Right atrium auricular region (tissue), 2 donors: ENCODE data around the gene SPARC. TPM values are rescaled to one million over a fixed set of nuclear protein-coding genes. Genes with fewer than 3 reads are reported as not detected.

ENCODE experiments used
- DNase-seq: peaks from one replicate; pipeline ENCODE4 v3.0.0-alpha.2; 2019; ENCODE audit warnings: low spot score
- H3K27ac ChIP-seq, 2 donors: fragments of 200-600 bp; sonication (generic); 1 replicate in 1 of 2; 2 replicates in 1 of 2; pipeline ENCODE4 v1.5.1; 2016 to 2019
- H3K27me3 ChIP-seq, 2 donors: fragments of 200-600 bp; sonication (generic); one replicate each; pipeline versions ENCODE4 v1.5.1 to v1.6.0; 2017 to 2019
- H3K36me3 ChIP-seq: fragments of 200-600 bp; sonication (generic); one replicate; pipeline ENCODE4 v1.5.1; 2016
- H3K4me1 ChIP-seq, 2 donors: fragments of 200-600 bp; sonication (generic); one replicate each; pipeline versions ENCODE4 v1.5.1 to v1.6.0; 2017 to 2019
- H3K4me3 ChIP-seq, 2 donors: fragments of 200-600 bp; sonication (generic); 1 replicate in 1 of 2; 2 replicates in 1 of 2; pipeline ENCODE4 v1.5.1; 2017 to 2019; ENCODE audit warnings: mild to moderate bottlenecking in 1 of 2, moderate library complexity in 1 of 2
- H3K9me3 ChIP-seq, 2 donors: fragments of 200-600 bp; sonication (generic); one replicate each; pipeline ENCODE4 v1.5.1; 2019
- CTCF ChIP-seq, 2 donors: fragments of 200-600 bp; sonication (generic); IDR thresholded peaks; one replicate each; pipeline ENCODE4 v1.5.1; 2019; ENCODE audit warnings: antibody characterized with exemption in 2 of 2
- total RNA-seq, 2 donors: library from RNA; depleted of rRNA; stranded (reverse); fragments of >200 nt; gene quantifications; one replicate each; pipeline ENCODE4 v1.1.0, GENCODE V29; 2016

The SPARC gene
- total RNA-seq, 2 donors from 2014 or later, result 292 to 567 TPM

- DNase-seq, result no peak
- Histone ChIP-seq H3K4me1 (peaks cover 0 to 2% of the 10 kb centered on the region in 2 donors), H3K27me3 (no peaks in the 10 kb centered on the region), H3K27ac (no peak overlapping the region), H3K9me3 (peaks cover 0 to 3% of the 10 kb centered on the region in 2 donors), H3K36me3 (no peaks in the 10 kb centered on the region), H3K4me3 (no peak overlapping the region)
- no peak for TF ChIP-seq CTCF (IDR thresholded peaks at IDR 0.05)
Observed at GRCh38 chr5:151637676-151638075, 49.0 kb downstream of the SPARC start.

DNA sequence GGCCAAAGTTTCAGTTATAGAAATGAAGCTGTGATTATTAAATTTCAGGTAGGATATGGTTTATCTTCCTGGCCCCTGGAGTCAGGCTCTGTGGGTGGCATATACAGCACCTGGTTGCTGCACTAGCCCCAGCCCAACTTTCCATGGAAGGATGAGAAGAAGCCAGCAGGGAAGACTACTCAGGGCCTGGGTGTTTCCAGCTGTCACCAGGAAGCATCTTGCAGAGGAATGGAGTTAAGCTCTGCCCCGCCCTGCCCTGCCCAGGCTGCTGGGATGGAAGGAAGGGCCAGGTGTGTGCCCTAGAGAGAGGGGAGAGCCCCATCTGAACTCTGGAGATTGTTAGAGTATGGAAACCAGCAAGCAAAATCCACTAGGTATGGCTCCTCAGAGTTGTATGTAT, 52.8 kb downstream of the SPARC start:
- no peaks in the 10 kb centered on the region for H3K9me3 ChIP-seq
- no peak for TF ChIP-seq CTCF (IDR thresholded peaks at IDR 0.05)
- H3K4me3 ChIP-seq, result no peak overlapping the region
- no peaks in the 10 kb centered on the region for H3K36me3 ChIP-seq
- no peak overlapping the region for H3K27ac ChIP-seq
- H3K4me1 ChIP-seq, result peaks cover 0 to 12% of the 10 kb centered on the region in 2 donors
- no peak for DNase-seq
- H3K27me3 ChIP-seq, result no peaks in the 10 kb centered on the region

- Histone ChIP-seq H3K36me3 (no peaks in the 10 kb centered on the region), H3K27me3 (no peaks in the 10 kb centered on the region), H3K27ac (no peak overlapping the region), H3K9me3 (no peaks in the 10 kb centered on the region), H3K4me1 (peaks cover 0 to 21% of the 10 kb centered on the region in 2 donors), H3K4me3 (no peak overlapping the region)
- no peak for DNase-seq
- no peak for TF ChIP-seq CTCF (IDR thresholded peaks at IDR 0.05)
Observed at GRCh38 chr5:151632941-151633340, 53.8 kb downstream of the SPARC start.

GRCh38 chr5:151632524-151632923, 54.2 kb downstream of the SPARC start:
- Histone ChIP-seq H3K9me3 (no peaks in the 10 kb centered on the region), H3K36me3 (no peaks in the 10 kb centered on the region), H3K4me1 (peaks cover 0 to 26% of the 10 kb centered on the region in 2 donors), H3K27me3 (no peaks in the 10 kb centered on the region), H3K27ac (no peak overlapping the region), H3K4me3 (no peak overlapping the region)
- DNase-seq, result no peak
- no peak for TF ChIP-seq CTCF (IDR thresholded peaks at IDR 0.05)

DNA sequence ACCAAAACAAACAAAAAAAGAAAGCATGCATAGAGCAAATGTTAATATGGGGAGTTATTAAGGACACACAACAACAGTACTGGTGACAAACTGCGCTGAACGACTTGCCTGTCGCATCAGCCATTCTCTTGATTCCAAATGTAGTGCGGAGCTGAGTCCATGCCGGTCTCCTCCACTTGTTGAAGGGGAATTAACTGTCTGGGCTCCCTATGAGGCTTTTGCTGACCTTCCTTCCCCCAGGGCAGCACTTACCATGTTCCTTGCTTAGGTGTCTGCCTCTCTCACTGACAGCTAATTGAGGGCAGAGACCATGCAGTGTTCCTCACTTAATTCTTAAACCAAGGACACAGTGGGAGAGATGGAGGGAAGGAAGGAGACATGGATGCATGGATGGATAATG, 54.8 kb downstream of the SPARC start:
- Histone ChIP-seq H3K27me3 (no peaks in the 10 kb centered on the region), H3K4me3 (no peak overlapping the region), H3K27ac (no peak overlapping the region), H3K4me1 (peaks cover 0 to 30% of the 10 kb centered on the region in 2 donors), H3K36me3 (no peaks in the 10 kb centered on the region), H3K9me3 (no peaks in the 10 kb centered on the region)
- DNase-seq, result no peak
- no peak for TF ChIP-seq CTCF (IDR thresholded peaks at IDR 0.05)

- Histone ChIP-seq H3K4me3 (no peak overlapping the region), H3K27me3 (no peaks in the 10 kb centered on the region), H3K4me1 (peaks cover 0 to 30% of the 10 kb centered on the region in 2 donors), H3K9me3 (no peaks in the 10 kb centered on the region), H3K27ac (no peak overlapping the region), H3K36me3 (no peaks in the 10 kb centered on the region)
- DNase-seq, result no peak
- no peak for TF ChIP-seq CTCF (IDR thresholded peaks at IDR 0.05)
Observed at GRCh38 chr5:151630088-151630487, 56.6 kb downstream of the SPARC start.
